Bronchial smooth muscle cell (primary cell): ENCODE data around the gene ZC3H4. TPM values are rescaled to one million over a fixed set of nuclear protein-coding genes. Genes with fewer than 3 reads are reported as not detected.

ENCODE experiments used
- total RNA-seq: library from RNA; depleted of rRNA; stranded (reverse); fragments of >200 nt; gene quantifications from 2 replicates; pipeline ENCODE4 v1.2.1, GENCODE V29; 2014

The ZC3H4 gene
- 8.4 and 9.6 TPM in 2 replicates for total RNA-seq

GRCh38 chr19:47112997-47113849 is at the start of gene ZC3H4:
ZC3H4 (minus strand) TSS chr19:47113776; CDS start chr19:47112584, 1,192 bp downstream.

GRCh38 chr19:47130589-47131227 is 17.1 kb upstream of the ZC3H4 start, which contains the start of gene SAE1:
SAE1 (plus strand) TSS chr19:47130835; CDS start chr19:47130931, 96 bp downstream.

GRCh38 chr19:47019431-47020041 is 94.0 kb downstream of the ZC3H4 start, which contains the start of gene NPAS1:
NPAS1 (plus strand) TSS chr19:47019837; CDS start chr19:47021048, 1,211 bp downstream.

Other genes with a start within 250 kb of the ZC3H4 start
- gene NPAS1, start 93.9 kb downstream of the ZC3H4 start, total RNA-seq = 0.26 and 0.47 TPM in 2 replicates
- gene TMEM160, start 65.2 kb downstream of the ZC3H4 start, total RNA-seq = 8.2 and 25.1 TPM in 2 replicates
- gene SAE1, start 17.1 kb upstream of the ZC3H4 start, total RNA-seq = 100 and 120 TPM in 2 replicates
- gene BBC3, start 117.4 kb upstream of the ZC3H4 start, total RNA-seq = 17.5 and 18.4 TPM in 2 replicates
- gene CCDC9, start 142.7 kb upstream of the ZC3H4 start, total RNA-seq = 6.0 and 6.4 TPM in 2 replicates
- gene INAFM1, start 161.1 kb upstream of the ZC3H4 start, total RNA-seq = 1.8 and 1.9 TPM in 2 replicates
- gene C5AR1, start 196.1 kb upstream of the ZC3H4 start, total RNA-seq = 0.16 and 0.17 TPM in 2 replicates
- gene C5AR2, start 218.4 kb upstream of the ZC3H4 start, total RNA-seq = 0.16 TPM in 1 of 2 replicates, not detected in the other
- gene DHX34, start 235.5 kb upstream of the ZC3H4 start, total RNA-seq = 6.6 and 6.8 TPM in 2 replicates